Adrenal gland (tissue), 12 donors: Measurements from ENCODE around the gene TMEM100. TPM values are rescaled to one million over a fixed set of nuclear protein-coding genes. Genes with fewer than 3 reads are reported as not detected.

Experiments
- DNase-seq, 7 donors: peaks; one replicate each; pipeline ENCODE4 v3.0.0-alpha.2; 2019 to 2020
- H3K27ac ChIP-seq, 5 donors: fragments of 200-600 bp; sonication (generic) in 4 of 5; 1 replicate in 3 of 5; 2 replicates in 2 of 5; pipeline versions ENCODE4 v1.5.1 to v1.8.0; 2016 to 2020; ENCODE audit warnings: mild to moderate bottlenecking in 1 of 5
- H3K27me3 ChIP-seq: fragments of 200-600 bp; 2 replicates; pipeline ENCODE4 v1.8.0; 2021
- H3K36me3 ChIP-seq, 2 donors: fragments of 200-600 bp; replicated peaks in 1 of 2; 1 replicate in 1 of 2; 2 replicates in 1 of 2; pipeline versions ENCODE4 v1.5.1 to v1.8.0; 2018 to 2022
- H3K4me1 ChIP-seq, 2 donors: fragments of 200-600 bp; replicated peaks in 1 of 2; 1 replicate in 1 of 2; 2 replicates in 1 of 2; pipeline versions ENCODE4 v1.5.1 to v1.8.0; 2018 to 2021
- H3K4me3 ChIP-seq, 4 donors: fragments of 200-600 bp; sonication (generic) in 3 of 4; one replicate each; pipeline ENCODE4 v1.5.1; 2016 to 2018
- H3K9me3 ChIP-seq, 3 donors: fragments of 200-600 bp; sonication (generic) in 1 of 3; replicated peaks in 1 of 3; 1 replicate in 2 of 3; 2 replicates in 1 of 3; pipeline versions ENCODE4 v1.5.1 to v1.8.0; 2016 to 2021
- POLR2A ChIP-seq, 2 donors: fragments of 450-650 bp; IDR thresholded peaks; one replicate each; pipeline ENCODE4 v1.6.1; 2017; ENCODE audit warnings: antibody characterized with exemption in 2 of 2, mild to moderate bottlenecking in 2 of 2, moderate library complexity in 1 of 2
- WGBS, 4 donors: extraction: QIAGEN DNeasy Blood & Tissue Kit in 2 of 4; methylation state at CpG; one replicate each; pipeline versions ENCODE4 v1.1.5 to v1.1.7; 2013 to 2017; 5-methylcytosine and 5-hydroxymethylcytosine counted together
- intact Hi-C, 2 donors: fragments of 100-400 bp; cut with DNase I; formaldehyde crosslinking; loops; one replicate each; pipeline versions ENCODE4 v1.14.1 to v1.15.0; 2022 to 2023
- polyA plus RNA-seq, 3 donors: library from polyadenylated mRNA; stranded (reverse); fragments of 200-250 nt in 2 of 3; fragments of 350-450 nt in 1 of 3; fragmentation: Illumina TruSeq in 1 of 3; extraction: RNeasy Lipid Tissue Mini Kit (QIAGEN cat#74804) in 1 of 3; gene quantifications; one replicate each; pipeline ENCODE4 v1.2.3, GENCODE V29; 2013 to 2014
- total RNA-seq, 9 donors: library from RNA; depleted of rRNA in 4 of 9; stranded (reverse); fragments of >200 nt in 4 of 9; fragments of 120-200 nt in 1 of 9; fragmentation: NEBNext Ultra II Directional in 1 of 9; extraction: Animal tissue kit (Norgen Biotek cat#: 25700) in 1 of 9; gene quantifications; one replicate each; pipeline versions ENCODE4 v1.1.0 to v1.2.4, GENCODE V29; 2013 to 2023
- TF ChIP-seq, protein P1 (sequence below), 6 experiments: fragments of 450-650 bp in 4 of 6; fragments of 200-600 bp in 2 of 6; sonication (generic) in 1 of 6; IDR thresholded peaks; 1 replicate in 5 of 6; 2 replicates in 1 of 6; pipeline versions ENCODE4 v1.5.1 to v1.8.0; 2016 to 2021; ENCODE audit warnings: antibody characterized with exemption in 6 of 6, mild to moderate bottlenecking in 2 of 6, moderate library complexity in 1 of 6
- donor health status: healthy with polysubstance abuse.
- donor health status: Bipolar disorder and iron deficiency.
- donor health status: DM: yes; HTN: yes; CAD: no.
- donor health status: DM: no; HTN: no; CAD: no.
- donor health status: DM: no; HTN: no; CAD: no.
- donor health status: DM: yes; HTN: yes; CAD: no.

The TMEM100 gene
- total and polyA plus RNA-seq, 12 donors = 1.3 to 11.5 (median 2.6) TPM

DNA sequence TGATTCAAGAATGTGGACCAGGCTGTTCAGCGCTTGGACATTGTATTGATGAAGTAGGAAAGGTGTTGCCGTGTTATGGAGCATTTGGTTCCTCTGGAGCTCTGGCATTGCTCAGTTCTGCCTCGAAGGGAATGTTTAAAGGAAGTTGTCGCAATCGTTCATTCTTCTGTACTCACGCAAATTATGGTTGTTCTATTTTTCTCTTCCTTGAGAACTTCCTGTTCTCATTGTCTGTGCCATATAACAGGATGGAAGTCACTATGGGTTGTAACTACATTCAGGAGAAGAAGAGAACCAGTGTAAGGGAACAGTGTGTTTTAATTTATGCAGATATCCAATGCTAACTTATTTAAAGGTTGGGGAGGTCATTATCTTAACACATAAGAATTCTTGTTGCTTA lies 41.2 kb upstream of the TMEM100 start:
- H3K9me3 ChIP-seq = no peaks in the 10 kb centered on the region
- H3K4me1 ChIP-seq = peaks cover 0 to 18% of the 10 kb centered on the region in 2 donors
- TF ChIP-seq, protein P1, sequence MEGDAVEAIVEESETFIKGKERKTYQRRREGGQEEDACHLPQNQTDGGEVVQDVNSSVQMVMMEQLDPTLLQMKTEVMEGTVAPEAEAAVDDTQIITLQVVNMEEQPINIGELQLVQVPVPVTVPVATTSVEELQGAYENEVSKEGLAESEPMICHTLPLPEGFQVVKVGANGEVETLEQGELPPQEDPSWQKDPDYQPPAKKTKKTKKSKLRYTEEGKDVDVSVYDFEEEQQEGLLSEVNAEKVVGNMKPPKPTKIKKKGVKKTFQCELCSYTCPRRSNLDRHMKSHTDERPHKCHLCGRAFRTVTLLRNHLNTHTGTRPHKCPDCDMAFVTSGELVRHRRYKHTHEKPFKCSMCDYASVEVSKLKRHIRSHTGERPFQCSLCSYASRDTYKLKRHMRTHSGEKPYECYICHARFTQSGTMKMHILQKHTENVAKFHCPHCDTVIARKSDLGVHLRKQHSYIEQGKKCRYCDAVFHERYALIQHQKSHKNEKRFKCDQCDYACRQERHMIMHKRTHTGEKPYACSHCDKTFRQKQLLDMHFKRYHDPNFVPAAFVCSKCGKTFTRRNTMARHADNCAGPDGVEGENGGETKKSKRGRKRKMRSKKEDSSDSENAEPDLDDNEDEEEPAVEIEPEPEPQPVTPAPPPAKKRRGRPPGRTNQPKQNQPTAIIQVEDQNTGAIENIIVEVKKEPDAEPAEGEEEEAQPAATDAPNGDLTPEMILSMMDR (IDR thresholded peaks at IDR 0.05) = no peak
- no peak for TF ChIP-seq POLR2A (IDR thresholded peaks at IDR 0.05)
- no peak overlapping the region for H3K4me3 ChIP-seq
- no peaks in the 10 kb centered on the region for H3K27me3 ChIP-seq
- WGBS, 4 donors = 61 to 65% (median 64%) methylated on average over 6 of the region's 6 CpGs
- DNase-seq = no peak
- peak overlapping the region in 2 of 5 donors; percentile 9 to 57 for H3K27ac ChIP-seq
- intact Hi-C loops = no loop called here
- no peaks in the 10 kb centered on the region for H3K36me3 ChIP-seq

DNA sequence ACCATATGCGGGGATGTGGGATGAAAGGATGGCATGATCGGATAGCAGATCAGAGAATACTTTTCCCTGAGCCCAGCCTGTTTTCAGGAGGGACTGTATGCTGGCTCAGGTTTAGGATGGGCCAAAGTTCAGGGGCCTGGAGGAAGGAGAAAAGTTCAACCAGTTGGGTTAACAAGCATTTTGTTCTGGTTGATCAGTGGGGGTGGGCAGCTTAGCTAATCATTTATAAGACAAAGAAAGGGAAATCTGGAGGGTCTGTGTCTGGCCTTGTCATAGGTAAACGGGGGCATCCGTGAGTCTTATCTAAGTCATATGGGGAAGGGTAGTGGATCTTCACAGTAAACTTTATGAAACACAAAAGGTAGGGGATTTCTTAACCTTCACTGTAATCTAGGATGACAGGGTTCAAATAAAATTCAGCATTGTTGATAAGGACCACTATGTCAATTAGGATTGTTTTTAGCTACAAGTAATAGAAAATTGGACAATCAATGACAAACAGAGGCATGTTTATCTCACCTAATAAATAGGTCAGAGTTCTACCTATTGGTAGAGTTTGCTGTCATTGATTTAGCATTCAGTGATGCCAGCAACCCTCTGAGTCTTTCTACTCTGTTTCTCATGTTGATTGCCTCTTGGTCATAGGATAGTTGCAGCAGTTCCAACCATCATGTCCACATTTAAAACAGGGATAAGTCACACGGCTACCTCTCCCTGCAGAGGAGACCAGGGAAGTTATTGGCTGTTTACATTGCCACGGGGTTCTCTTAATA lies 39.6 kb upstream of the TMEM100 start:
- H3K27me3 ChIP-seq = no peaks in the 10 kb centered on the region
- H3K27ac ChIP-seq = no peak overlapping the region
- H3K4me3 ChIP-seq = no peak overlapping the region
- H3K4me1 ChIP-seq = peaks cover 0 to 28% of the 10 kb centered on the region in 2 donors
- no peak for TF ChIP-seq POLR2A (IDR thresholded peaks at IDR 0.05)
- TF ChIP-seq, protein P1 (IDR thresholded peaks at IDR 0.05) = no peak
- intact Hi-C loops = no loop called here
- no peak for DNase-seq
- no peaks in the 10 kb centered on the region for H3K9me3 ChIP-seq
- no peaks in the 10 kb centered on the region for H3K36me3 ChIP-seq
- 92 to 97% (median 96%) methylated on average over 6 of the region's 6 CpGs for WGBS, 4 donors

DNA sequence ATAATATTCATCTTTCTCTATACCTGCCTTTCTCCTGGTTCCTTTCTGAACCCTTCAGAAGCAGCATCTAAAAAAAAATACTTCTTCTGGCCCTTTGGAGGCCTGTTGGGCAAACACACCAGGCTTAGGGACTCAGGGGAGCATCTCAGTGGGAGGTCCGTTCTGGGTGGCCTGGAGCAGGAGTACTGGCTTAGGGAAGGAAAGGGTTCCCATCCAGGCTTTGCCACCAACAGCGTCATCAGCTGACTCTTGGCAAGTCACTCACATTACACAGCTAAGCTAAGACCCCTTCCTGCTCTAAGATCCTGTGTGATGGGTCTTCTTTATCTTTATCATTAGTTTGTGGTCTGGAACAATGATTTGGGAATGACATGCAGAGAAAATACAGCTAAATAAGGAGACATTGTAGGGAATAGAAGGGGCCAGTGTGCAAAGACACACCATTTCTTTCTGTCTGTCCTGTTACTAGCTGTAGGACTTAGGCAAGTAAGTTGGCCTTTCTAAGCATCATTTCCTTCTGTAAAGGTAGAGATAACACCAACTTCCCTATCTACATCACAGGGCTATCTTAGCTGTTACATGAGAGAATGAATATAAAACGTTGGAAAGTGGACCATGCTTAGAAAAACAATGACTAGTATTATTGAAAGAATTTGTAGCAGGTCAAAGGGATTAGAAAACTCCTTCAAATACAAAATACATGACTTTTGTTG lies 38.1 kb upstream of the TMEM100 start:
- intact Hi-C loops = no loop called here
- Histone ChIP-seq H3K27me3 (no peaks in the 10 kb centered on the region), H3K4me3 (no peak overlapping the region), H3K36me3 (no peaks in the 10 kb centered on the region), H3K4me1 (peaks cover 0 to 28% of the 10 kb centered on the region in 2 donors), H3K9me3 (no peaks in the 10 kb centered on the region), H3K27ac (no peak overlapping the region)
- no peak for DNase-seq
- 63 to 71% (median 65%) methylated on average over 3 of the region's 3 CpGs for WGBS, 4 donors
- TF ChIP-seq, protein P1 (IDR thresholded peaks at IDR 0.05) = no peak
- TF ChIP-seq POLR2A (IDR thresholded peaks at IDR 0.05) = no peak

DNA sequence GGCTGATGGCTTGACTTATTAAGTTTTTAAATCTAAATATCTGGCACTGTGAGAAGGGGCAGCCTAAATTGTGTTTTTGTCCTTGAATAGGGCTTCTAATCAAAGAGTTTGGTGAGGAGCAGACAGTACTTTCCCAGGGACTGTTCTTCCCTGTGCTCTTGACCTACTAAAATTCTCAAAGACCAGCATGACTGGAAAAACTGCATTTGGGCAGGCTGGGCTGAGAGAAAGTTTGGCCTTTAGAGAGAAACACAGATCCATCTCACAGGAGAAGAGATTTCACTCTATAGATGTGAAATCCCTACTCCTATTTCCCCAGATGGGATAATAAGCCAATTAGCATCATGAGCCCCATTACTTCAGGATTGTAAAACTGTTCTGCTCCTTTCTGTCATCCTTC lies 35.5 kb upstream of the TMEM100 start:
- Histone ChIP-seq H3K36me3 (no peaks in the 10 kb centered on the region), H3K4me3 (no peak overlapping the region), H3K27me3 (no peaks in the 10 kb centered on the region), H3K4me1 (peaks cover 0 to 14% of the 10 kb centered on the region in 2 donors), H3K9me3 (no peaks in the 10 kb centered on the region), H3K27ac (no peak overlapping the region)
- intact Hi-C loops = no loop called here
- TF ChIP-seq, protein P1 (IDR thresholded peaks at IDR 0.05) = no peak
- no peak for DNase-seq
